ENCODE data around the gene COPRS.
"Not testable (repeated sequence)": the region's sequence is repeated elsewhere in the genome, so short reads cannot be mapped to it uniquely, and the experiment has no call there.

COPRS gene

DNA sequence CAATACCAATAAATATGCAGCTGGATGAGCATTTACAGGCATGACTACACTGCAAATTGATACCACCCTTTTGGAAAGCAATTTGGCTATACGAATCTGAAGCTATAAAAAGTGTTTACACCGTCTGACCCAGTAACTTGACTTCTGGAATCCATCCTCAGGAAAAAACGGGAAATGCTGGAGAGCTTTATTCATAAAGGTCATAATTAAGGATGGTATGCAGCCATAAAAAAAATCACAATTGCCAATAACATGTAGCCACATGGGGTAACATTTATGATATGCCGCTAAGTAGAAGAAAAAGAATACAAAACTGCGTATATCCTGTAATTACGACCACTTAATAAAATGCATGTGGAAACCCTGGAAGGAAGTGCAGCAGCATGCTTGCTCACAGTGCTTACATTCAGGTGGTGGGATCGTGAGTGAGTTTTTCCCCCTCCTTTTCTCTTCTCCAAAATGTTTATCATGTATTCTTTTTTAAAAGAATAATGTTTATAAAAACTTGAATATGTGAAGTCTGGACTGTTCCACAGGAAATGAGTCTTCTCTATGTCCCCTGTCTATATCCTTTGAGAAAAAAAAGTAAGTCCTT, 34.2 kb downstream of the COPRS start:
- no peak for TF ChIP-seq CTCF (IDR thresholded peaks at IDR 0.05; ENCODE audit: low read depth, low read length, missing control alignments)
- DNase-seq (ENCODE audit: low read depth): no peak
- no peak overlapping the region for H3K4me3 ChIP-seq (ENCODE audit: low read depth, low read length)

DNA sequence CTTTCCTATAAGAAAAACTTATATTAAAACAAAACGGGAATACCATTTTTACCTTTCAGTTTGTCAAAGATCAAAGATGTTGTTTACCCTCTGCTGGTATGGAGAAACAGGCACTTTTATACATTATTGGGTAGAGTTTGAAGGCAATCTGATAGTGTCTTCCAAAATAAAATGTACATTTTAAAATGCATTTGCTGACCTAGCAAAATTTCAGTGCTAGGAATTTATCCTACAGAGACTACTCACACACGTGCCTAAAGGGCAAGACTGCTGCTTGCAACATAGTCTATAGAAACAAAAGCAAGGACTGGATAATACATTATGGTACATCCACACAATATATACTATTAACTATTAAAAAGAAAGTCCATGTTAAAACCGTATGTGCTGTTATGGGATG, 36.0 kb downstream of the COPRS start:
- no peak for TF ChIP-seq CTCF (IDR thresholded peaks at IDR 0.05; ENCODE audit: low read depth, low read length, missing control alignments)
- no peak overlapping the region for H3K4me3 ChIP-seq (ENCODE audit: low read depth, low read length)
- no peak for DNase-seq (ENCODE audit: low read depth)

DNA sequence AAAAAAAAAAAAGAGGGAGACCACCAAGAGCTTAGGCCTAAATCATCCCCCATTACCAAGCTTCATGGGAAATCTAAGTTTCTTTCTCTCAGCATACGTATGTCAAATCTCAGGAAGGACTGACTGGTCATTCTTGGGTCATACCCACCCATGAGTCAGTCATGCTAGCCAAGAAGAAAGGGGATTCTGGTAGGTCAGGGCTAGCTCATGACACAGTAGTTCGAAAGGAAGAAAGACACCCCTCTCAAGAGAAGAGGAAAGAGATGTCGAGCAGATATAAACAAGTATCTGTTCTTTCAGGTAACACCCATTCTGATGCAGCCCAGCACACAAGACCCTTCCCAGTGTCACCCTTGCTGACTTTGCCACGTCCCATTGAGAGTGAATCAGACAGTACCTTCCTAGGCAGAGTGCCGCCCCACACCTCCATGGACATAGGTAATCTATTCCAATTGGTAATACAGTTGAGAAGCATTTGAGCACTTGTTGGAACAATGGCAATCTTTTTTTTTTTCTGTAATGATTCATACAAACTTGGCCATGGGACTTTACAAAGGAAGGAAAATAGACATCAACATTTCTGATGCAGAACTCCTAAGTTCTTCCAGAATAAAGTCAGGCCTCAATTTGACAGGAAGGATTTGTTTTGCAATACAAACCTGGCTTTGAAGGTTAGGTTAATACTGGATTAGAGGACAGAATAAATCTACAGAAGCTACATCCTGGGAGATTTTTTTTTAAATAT, 38.2 kb downstream of the COPRS start:
- DNase-seq (ENCODE audit: low read depth): no peak

DNA sequence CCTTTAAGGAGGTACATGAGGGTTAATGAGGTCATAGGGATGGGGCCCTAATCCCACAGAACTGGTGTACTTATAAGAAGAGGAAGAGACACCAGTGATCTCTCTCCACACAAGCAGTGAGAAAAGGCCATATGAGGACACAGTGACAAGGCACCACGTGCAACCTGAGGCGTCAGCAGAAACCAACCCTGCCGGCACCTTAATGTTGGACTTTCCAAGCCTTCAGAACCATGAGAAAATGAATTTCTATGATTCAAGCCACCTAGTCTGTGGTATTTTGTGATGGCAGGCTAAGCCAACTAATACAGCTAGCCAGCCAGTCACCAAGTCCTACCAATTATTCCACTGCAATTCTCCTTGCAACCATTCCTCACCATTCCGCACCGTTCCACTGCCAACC, 39.5 kb downstream of the COPRS start:
- DNase-seq (ENCODE audit: low read depth): no peak
- H3K4me3 ChIP-seq (ENCODE audit: low read depth, low read length): no peak overlapping the region
- no peak for TF ChIP-seq CTCF (IDR thresholded peaks at IDR 0.05; ENCODE audit: low read depth, low read length, missing control alignments)

More for the DNA sequence above, 38.2 kb downstream of the COPRS start:
- no peak overlapping the region for H3K4me3 ChIP-seq (ENCODE audit: low read depth, low read length)
- TF ChIP-seq CTCF (IDR thresholded peaks at IDR 0.05; ENCODE audit: low read depth, low read length, missing control alignments): no peak

DNA sequence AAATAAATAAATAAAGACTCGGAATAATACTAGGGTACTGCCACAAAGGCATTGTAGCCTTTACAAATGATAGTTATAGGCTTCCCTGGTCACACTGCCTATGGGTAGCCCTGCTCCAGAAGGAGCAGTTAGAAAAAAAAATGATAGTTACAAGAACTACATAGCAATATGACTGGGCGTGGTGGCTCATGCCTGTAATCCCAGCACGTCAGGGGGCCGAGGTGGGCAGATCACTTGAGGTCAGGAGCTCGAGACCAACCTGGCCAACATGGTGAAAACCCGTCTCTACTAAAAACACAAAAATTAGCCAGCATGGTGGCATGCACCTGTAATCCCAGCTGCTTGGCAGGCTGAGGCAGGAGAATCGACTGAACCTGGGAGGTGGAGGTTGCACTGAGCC, 40.2 kb downstream of the COPRS start:
- not testable (repeated sequence) for DNase-seq (ENCODE audit: low read depth); H3K4me3 ChIP-seq (ENCODE audit: low read depth, low read length)

DNA sequence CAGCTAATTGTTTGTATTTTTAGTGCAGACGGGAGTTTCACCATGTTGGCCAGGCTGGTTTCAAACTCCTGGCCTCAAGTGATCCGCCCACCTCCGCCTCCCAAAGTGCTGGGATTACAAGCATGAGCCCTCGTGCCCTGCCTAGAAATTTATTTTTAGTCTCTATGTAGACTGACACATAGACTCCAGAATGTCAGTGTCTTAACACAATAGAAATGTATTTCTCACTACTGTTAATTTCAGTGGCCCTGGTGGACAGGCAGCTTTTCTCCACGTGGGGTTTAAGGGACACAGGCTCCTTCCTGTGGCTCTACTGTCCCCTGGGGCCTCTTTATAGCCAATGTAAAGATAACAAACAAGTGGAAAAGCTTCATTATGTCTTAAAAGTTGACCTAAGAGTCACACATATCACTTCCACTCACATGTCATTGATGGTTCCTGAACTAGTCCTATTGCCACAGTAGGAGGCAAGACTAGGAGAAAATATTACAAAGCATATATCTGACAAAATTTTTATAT, 43.8 kb downstream of the COPRS start:
- no peak overlapping the region for H3K4me3 ChIP-seq (ENCODE audit: low read depth, low read length)
- no peak for TF ChIP-seq CTCF (IDR thresholded peaks at IDR 0.05; ENCODE audit: low read depth, low read length, missing control alignments)
- DNase-seq (ENCODE audit: low read depth): no peak

GRCh38 chr17:31811101-31811500, 47.9 kb downstream of the COPRS start:
- H3K4me3 ChIP-seq (ENCODE audit: low read depth, low read length): no peak overlapping the region
- TF ChIP-seq CTCF (IDR thresholded peaks at IDR 0.05; ENCODE audit: low read depth, low read length, missing control alignments): no peak
- no peak for DNase-seq (ENCODE audit: low read depth)

DNA sequence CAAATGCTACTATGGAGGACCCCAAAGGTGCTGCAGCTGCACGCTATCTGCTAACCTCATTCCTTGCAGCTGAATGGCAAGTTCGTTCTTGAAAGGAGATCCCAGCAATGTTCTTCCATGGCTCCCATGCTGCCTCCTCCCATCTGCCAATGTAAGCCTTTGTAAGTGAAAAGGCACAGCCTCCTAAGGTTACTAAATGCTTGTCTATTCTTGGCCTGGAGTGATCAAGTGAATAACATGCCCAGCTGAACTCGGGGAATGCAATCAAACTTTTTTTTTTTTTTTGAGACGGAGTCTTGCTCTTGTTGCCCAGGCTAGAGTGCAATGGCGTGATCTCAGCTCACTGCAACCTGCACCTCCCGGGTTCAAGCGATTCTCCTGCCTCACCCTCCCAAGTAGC, 49.2 kb downstream of the COPRS start:
- not testable (repeated sequence) for H3K4me3 ChIP-seq (ENCODE audit: low read depth, low read length); DNase-seq (ENCODE audit: low read depth)
